ENCODE measurements around the gene SLC27A4.
A peak's percentile ranks its signal among the peaks of the same experiment; 100 is the strongest.

The SLC27A4 gene

DNA sequence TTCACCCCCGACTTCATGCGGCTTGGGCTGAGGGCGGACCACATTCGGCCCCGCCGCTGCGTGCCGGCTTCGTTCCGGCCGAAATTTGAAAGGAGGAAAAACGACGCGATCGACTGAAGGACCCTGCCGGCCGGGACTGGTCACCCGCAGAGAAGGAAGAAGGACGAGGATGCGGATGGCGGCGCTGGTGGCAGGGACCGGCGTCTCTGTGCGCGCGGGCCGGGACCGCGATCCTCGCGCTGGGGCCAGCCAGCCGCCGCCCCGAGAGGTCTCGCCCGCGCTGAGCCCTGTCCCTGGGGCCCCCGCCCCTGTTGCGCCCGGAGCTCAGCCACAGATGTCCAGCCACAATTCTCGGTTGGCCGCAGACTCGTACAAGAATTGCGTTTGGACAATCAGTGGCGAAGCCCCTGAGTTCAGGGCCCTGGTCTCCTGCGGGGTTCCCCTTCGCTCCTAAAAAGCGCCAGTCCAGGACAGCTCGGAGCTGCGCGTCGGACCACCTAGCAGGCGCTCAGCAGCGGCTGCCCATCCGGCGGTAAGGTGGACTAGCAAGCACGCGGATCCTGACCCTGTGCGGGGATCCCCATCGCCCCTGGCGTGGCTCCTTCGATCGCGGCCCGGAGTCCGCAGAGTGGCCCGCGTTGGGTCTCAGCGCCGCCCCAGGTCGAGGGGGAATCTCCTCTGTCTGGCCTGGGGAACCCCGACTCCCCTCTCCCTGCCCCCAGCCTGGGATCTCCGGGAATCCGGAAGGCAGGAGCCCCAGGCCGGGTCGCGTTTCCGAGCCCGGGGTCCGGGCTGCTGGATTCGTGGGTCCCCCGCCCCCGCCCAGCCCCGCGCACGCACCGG, 52.2 kb downstream of the SLC27A4 start:
- no peak for DNase-seq

DNA sequence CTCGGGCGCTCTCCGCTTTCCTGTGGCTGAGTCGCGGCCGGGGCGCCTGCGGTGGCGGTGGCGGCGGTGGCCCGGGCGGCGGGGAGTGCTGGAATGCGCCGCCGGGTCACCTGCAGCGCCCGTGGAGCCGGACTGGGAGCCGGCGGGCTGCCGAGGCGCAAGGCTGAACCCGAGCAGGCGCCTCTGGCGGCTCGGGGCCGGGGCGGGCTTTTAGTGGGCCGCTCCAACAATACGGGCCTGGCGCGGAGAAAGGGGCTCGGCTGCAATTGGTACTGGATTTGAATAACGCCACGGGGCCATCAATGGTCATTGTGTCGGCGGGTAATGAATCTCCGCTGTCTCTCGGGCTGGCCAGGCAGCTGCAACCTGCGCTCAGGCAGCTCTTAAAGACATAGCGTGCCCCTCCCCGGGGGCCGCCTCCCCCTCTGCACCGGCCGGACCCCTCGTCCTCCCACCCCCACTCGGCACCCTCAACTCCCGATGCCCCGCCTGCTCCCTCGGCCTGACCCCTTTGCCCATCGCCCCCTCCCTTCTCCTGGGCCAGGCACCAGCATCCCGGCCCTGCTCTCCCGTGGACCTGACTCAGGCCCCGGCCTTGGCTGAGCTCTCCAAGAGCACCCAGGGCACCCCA, 52.9 kb downstream of the SLC27A4 start:
- peak; percentile 85 to 93 for DNase-seq

DNA sequence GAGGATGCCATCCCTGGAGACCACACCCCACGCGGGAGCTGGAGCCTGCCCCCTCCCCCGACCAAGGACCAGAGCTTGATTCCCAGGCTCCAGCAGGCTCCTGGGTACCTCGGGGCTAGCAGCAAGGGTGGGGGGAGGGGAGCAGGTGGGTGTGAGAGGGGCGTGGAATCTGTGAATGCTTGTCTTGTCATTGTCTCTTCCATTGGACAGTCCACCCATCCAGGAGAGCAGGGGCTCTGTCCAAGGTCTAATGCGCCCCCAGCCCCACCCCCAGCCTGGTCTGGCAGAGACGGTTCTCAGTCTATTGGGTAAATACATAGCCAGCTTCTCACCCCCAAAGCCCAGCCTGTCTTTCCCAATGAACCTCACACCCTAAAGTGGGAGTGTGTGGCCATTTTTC, 53.6 kb downstream of the SLC27A4 start:
- peak in 1 of 2 donors; percentile 57 for DNase-seq

DNA sequence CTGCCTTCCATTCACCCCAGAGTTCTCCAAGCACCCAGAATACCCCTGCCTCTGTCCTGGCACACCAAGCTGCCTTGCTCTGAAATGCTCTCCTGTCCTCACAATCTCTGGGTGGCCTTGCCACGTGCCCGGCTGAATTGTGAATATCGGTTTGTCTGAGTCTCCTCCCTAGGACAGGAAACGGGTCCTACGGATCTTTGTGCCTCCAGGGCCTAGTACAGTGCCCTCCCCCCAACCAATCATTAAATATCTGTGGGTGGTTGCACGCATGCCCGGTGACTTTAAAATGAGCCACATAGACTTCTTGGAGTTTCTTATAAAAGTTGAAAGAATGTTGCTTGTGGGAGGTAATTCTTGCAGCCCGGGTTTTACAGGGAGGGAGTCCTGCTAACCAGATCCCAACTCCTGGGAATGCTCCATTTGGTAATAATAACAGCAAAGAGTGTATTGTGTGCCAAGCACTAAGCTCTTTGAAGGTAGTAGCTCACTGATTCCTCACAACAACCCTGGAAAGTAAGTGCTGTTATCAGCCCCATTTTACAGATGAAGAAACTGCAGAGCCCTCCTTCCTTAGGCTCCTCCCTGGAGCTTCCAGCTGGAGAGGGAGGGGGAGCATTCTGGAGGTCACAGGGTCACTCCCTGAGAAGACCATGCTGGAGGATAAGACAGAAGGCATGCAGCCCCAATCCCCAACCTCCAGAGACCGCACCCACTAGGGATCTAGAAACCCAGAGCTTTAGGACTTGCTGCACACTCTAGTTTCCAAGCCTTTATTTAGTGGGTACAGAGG, 54.2 kb downstream of the SLC27A4 start:
- DNase-seq = peak; percentile 41 to 56

- DNase-seq = peak in 1 of 2 donors; percentile 34
Measured at GRCh38 chr9:128396970-128397613, 56.8 kb downstream of the SLC27A4 start.

GRCh38 chr9:128397831-128398230, 57.5 kb downstream of the SLC27A4 start:
- DNase-seq = no peak

DNA sequence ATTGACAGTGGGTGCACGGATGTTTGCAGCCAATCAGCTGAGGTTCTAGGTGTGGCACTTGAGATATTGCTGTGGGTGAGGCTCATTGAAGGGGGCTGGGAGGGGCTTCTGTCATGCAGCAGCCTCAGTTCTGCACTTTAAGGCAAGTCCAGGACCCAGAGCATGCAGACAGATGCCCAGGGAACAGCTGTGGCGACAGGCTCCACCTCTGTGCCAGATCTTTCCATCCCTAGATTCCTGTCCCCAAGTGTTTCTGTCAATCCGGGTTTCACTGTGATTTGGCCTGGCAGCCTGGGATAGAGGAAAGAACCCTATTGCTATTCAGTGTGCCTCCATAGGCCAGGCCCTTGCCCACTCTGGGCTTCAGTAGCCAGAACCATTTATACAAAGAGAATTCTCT, 59.5 kb downstream of the SLC27A4 start:
- no peak for DNase-seq

GRCh38 chr9:128404560-128404959, 64.2 kb downstream of the SLC27A4 start:
- no peak for DNase-seq

DNA sequence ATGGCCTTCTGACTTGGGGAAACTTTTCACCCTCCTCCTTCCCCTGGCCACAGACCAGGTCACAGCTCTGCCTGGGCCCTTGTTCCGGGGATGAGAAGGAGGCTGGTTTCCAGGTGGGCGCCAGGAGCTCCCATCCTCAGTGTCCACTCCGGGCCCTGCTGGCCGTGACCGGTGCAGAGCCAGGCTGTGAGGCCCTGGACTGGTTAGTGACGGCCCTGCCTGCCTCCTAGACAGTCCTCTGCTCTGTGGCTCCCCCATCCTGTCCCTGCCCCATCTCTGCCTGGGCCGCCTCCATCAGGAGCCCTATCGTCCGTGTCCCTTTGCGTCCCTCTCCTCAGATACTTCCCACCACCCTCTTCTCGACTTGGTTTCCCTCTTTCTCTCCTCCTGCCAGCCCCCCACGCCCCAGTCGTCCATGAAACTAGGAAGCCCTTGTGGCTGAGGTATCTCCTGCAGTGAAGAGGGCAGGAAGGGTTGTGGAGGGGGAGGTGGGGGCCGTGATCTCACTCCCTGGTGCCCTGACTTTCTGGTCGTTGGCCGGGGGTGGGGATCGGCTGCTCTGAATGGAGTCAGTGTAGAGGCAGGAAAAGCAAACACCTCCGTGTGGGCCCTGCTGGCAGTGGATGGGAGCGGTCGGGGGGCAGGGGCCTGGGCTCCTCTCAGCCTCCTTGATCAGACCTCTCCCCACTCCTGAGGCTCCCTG, 64.9 kb downstream of the SLC27A4 start:
- DNase-seq = no peak

GRCh38 chr9:128405780-128406171, 65.4 kb downstream of the SLC27A4 start:
- no peak for DNase-seq

- DNase-seq = no peak
Measured at GRCh38 chr9:128406848-128407391, 66.6 kb downstream of the SLC27A4 start.

- DNase-seq = peak; percentile 85 to 95
Measured at GRCh38 chr9:128408963-128409431, 68.7 kb downstream of the SLC27A4 start.

DNA sequence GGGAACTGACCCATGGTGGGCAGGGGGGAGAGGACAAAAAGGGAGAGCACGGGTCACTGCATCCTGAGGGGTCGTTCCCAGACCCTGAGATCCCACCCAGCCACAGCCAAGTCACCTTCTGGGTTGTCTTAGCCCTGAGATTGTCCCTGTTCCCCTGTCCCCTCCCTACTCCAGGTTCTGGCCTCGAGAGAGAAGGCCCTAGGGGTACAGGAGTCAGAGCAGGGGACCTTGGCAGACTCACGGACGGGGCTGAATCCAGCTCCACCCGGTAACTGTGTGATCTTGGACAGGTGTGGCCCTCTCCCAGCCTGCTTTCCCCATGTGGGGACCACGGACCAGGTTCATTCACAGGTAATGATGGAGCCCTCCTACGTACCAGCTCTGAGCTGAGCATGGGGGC, 69.1 kb downstream of the SLC27A4 start:
- no peak for DNase-seq

DNA sequence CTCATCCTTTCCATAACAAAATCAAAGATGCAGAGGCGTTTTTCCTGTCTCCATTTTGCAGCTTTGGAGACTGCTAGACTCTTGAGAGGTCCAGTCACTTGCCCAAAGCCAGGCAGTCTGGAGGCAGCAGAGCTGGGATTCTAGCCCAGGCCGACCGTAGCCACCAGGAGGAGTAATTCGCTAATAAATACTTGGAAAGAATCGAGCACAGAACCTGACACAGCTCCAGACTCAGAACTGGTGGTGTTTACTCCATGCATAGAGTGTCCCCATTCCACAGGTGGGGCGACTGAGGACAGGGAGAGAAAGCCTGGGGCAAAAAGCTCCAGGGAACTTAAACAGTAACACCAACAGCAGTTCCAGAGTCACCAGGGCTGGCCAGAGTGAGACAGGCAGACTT, 69.7 kb downstream of the SLC27A4 start:
- DNase-seq = peak; percentile 41 to 57
